BLaER1 treated with 17β-estradiol and CSF1 and Interleukin-3, amounts not matched to agents 10 nM and 100 nM (cell line): ENCODE measurements around the gene NT5DC4.

Source experiments
- H3K27ac ChIP-seq, 11 experiments: shearing (Covaris generic); formaldehyde crosslinking; 2 replicates each; pipeline ENCODE4 v1.8.1; 2022
- H3K27me3 ChIP-seq, 11 experiments: shearing (Covaris generic); formaldehyde crosslinking; 2 replicates each; pipeline ENCODE4 v1.8.1; 2022
- H3K36me3 ChIP-seq, 11 experiments: shearing (Covaris generic); formaldehyde crosslinking; 2 replicates each; pipeline ENCODE4 v1.8.1; 2022
- H3K4me1 ChIP-seq, 10 experiments: shearing (Covaris generic); formaldehyde crosslinking; 2 replicates each; pipeline ENCODE4 v1.8.1; 2022
- H3K4me2 ChIP-seq, 11 experiments: shearing (Covaris generic); formaldehyde crosslinking; 2 replicates each; pipeline ENCODE4 v1.8.1; 2022
- H3K4me3 ChIP-seq, 10 experiments: shearing (Covaris generic); formaldehyde crosslinking; 2 replicates each; pipeline ENCODE4 v1.8.1; 2022
- H3K9ac ChIP-seq, 11 experiments: shearing (Covaris generic); formaldehyde crosslinking; 2 replicates each; pipeline ENCODE4 v1.8.1; 2022
- H3K9me3 ChIP-seq, 11 experiments: shearing (Covaris generic); formaldehyde crosslinking; replicated peaks in 1 of 11; 2 replicates each; pipeline ENCODE4 v1.8.1; 2022
- H4K20me1 ChIP-seq, 11 experiments: shearing (Covaris generic); formaldehyde crosslinking; 2 replicates each; pipeline ENCODE4 v1.8.1; 2022
- Cebpa-rat ChIP-seq, 11 experiments: shearing (Covaris generic); IDR thresholded peaks; 2 replicates each; pipeline ENCODE4 v1.8.1; 2022

The NT5DC4 gene

GRCh38 chr2:112784199-112785189 lies 63.7 kb downstream of the NT5DC4 start, which contains the start of gene IL1A:
IL1A (minus strand) TSS chr2:112784493; CDS start chr2:112783770, 723 bp downstream.
- TF ChIP-seq Cebpa-rat (IDR thresholded peaks at IDR 0.05) = no peak
- H3K9ac ChIP-seq = no peak within 1 kb of the TSS
- H3K27ac ChIP-seq = no peak within 1 kb of the TSS

GRCh38 chr2:112787294-112787693 lies 66.5 kb downstream of the NT5DC4 start:
- peaks cover 0 to 7% (median 0%) of the 10 kb centered on the region in 11 experiments; a peak in 1 of 22 replicates for H3K36me3 ChIP-seq
- H3K27me3 ChIP-seq = no peaks in the 10 kb centered on the region
- peaks cover 0 to 60% (median 12%) of the 10 kb centered on the region in 11 experiments; a peak in 16 of 22 replicates for H3K9me3 ChIP-seq
- TF ChIP-seq Cebpa-rat (IDR thresholded peaks at IDR 0.05) = no peak
- H3K9ac ChIP-seq = no peak overlapping the region
- H3K4me2 ChIP-seq = peak overlapping the region in 7 of 11 experiments; percentile 5 to 71 (median 61); a peak in 12 of 22 replicates
- H3K4me3 ChIP-seq = no peak overlapping the region
- H3K27ac ChIP-seq = peak overlapping the region in 6 of 11 experiments; percentile 29 to 65 (median 58); a peak in 9 of 22 replicates
- no peaks in the 10 kb centered on the region for H4K20me1 ChIP-seq
- peaks cover 5 to 42% (median 23%) of the 10 kb centered on the region in 10 experiments for H3K4me1 ChIP-seq

More at GRCh38 chr2:112784199-112785189, 63.7 kb downstream of the NT5DC4 start, which contains the start of gene IL1A:
- Histone ChIP-seq H3K4me3 (no peak within 1 kb of the TSS), H3K4me1 (peaks cover 11 to 52% (median 29%) of the 10 kb centered on the region in 10 experiments), H3K9me3 (peaks cover 0 to 32% (median 0%) of the 10 kb centered on the region in 11 experiments; a peak in 10 of 22 replicates), H4K20me1 (no peaks in the 10 kb centered on the region), H3K27me3 (no peaks in the 10 kb centered on the region), H3K36me3 (no peaks in the 10 kb centered on the region), H3K4me2 (0 out of 22 replicates have a peak within 1 kb of the TSS, but pooled peaks of 1 of the 11 experiments have one; percentile 3)

GRCh38 chr2:112787729-112788393 lies 67.0 kb downstream of the NT5DC4 start:
- Histone ChIP-seq H3K4me1 (peaks cover 0 to 42% (median 22%) of the 10 kb centered on the region in 10 experiments; a peak in 15 of 20 replicates), H3K36me3 (peaks cover 0 to 9% (median 0%) of the 10 kb centered on the region in 11 experiments; a peak in 3 of 22 replicates), H3K27me3 (no peaks in the 10 kb centered on the region), H3K4me2 (peak overlapping the region in 10 of 11 experiments; percentile 4 to 74 (median 59); a peak in 16 of 22 replicates), H4K20me1 (no peaks in the 10 kb centered on the region), H3K9ac (no peak overlapping the region), H3K27ac (peak overlapping the region in 9 of 11 experiments; percentile 26 to 65 (median 54); a peak in 15 of 22 replicates), H3K4me3 (no peak overlapping the region), H3K9me3 (peaks cover 0 to 66% (median 18%) of the 10 kb centered on the region in 11 experiments; a peak in 17 of 22 replicates)
- TF ChIP-seq Cebpa-rat (IDR thresholded peaks at IDR 0.05) = peak in 3 of 11 experiments; percentile 31 to 87 (median 81); a peak in 4 of 22 replicates

GRCh38 chr2:112788653-112789052 lies 67.8 kb downstream of the NT5DC4 start:
- Histone ChIP-seq H3K27ac (peak overlapping the region in 7 of 11 experiments; percentile 30 to 65 (median 58); a peak in 12 of 22 replicates), H3K4me2 (peak overlapping the region in 6 of 11 experiments; percentile 57 to 74 (median 66); a peak in 11 of 22 replicates), H3K4me1 (peaks cover under 1 to 43% (median 27%) of the 10 kb centered on the region in 10 experiments; a peak in 16 of 20 replicates), H3K9me3 (peaks cover 0 to 71% (median 18%) of the 10 kb centered on the region in 11 experiments; a peak in 17 of 22 replicates), H3K9ac (no peak overlapping the region), H3K36me3 (peaks cover 0 to 11% (median 0%) of the 10 kb centered on the region in 11 experiments; a peak in 3 of 22 replicates), H4K20me1 (no peaks in the 10 kb centered on the region), H3K4me3 (no peak overlapping the region), H3K27me3 (no peaks in the 10 kb centered on the region)
- no peak for TF ChIP-seq Cebpa-rat (IDR thresholded peaks at IDR 0.05)
